GM10266 (cell line): Measurements from ENCODE around the gene ELOVL1.

ENCODE experiments used
- DNase-seq: peaks from one replicate; pipeline ENCODE4 v3.0.0; 2012; ENCODE audit errors: extremely low spot score
- CTCF ChIP-seq: IDR thresholded peaks from 2 replicates; pipeline ENCODE4 v1.5.1; 2012; ENCODE audit warnings: mild to moderate bottlenecking, low read depth; ENCODE audit not compliant: control insufficient read depth, insufficient read depth; ENCODE audit errors: missing control alignments

Gene ELOVL1

GRCh38 chr1:43354471-43354870 is 13.3 kb downstream of the ELOVL1 start:
- no peak for TF ChIP-seq CTCF
- no peak for DNase-seq

GRCh38 chr1:43352881-43353280 is 14.9 kb downstream of the ELOVL1 start:
- no peak for DNase-seq
- no peak for TF ChIP-seq CTCF

GRCh38 chr1:43352351-43352705 is 15.5 kb downstream of the ELOVL1 start:
- TF ChIP-seq CTCF = no peak
- no peak for DNase-seq

GRCh38 chr1:43351421-43352350 is 16.1 kb downstream of the ELOVL1 start:
- TF ChIP-seq CTCF = no peak
- no peak for DNase-seq

- no peak for DNase-seq
- no peak for TF ChIP-seq CTCF
These were observed 16.8 kb downstream of the ELOVL1 start for GRCh38 chr1:43350976-43351375.

GRCh38 chr1:43349594-43350306 is 18.1 kb downstream of the ELOVL1 start:
- TF ChIP-seq CTCF = no peak
- DNase-seq = no peak
